Lower leg skin (tissue), 3 donors: ENCODE results near the gene ADCYAP1R1.

Experiments
- CTCF ChIP-seq, 3 donors: fragments of 450-650 bp; IDR thresholded peaks; one replicate each; pipeline ENCODE4 v1.5.1; 2016; ENCODE audit warnings: antibody characterized with exemption in 3 of 3, mild to moderate bottlenecking in 3 of 3, moderate library complexity in 2 of 3
- POLR2A ChIP-seq, 2 donors: fragments of 450-650 bp; IDR thresholded peaks; one replicate each; pipeline ENCODE4 v1.6.1; 2016 to 2017; ENCODE audit warnings: antibody characterized with exemption in 2 of 2, mild to moderate bottlenecking in 1 of 2, moderate library complexity in 1 of 2

DNA sequence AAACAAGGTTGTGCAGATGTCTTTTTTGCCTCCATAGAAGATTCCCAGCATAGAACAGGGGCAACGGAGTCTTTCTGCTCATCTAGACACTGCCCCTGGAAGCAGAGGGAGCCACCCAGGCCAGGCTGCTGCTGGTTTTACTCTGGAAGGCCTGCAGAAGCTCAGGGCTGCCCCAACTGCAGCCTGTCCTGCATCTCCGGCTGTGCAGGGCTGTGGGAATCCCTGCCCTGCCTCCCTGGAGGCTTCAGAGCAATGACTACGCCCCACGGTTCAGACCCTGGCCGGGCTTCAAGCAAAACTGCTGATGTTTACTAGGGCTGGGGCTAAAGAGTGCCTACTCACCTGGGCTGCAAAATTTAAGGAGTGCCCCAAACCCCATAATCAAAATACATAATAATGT lies 44.5 kb upstream of the ADCYAP1R1 start:
- TF ChIP-seq CTCF (IDR thresholded peaks at IDR 0.05) (no peak), POLR2A (IDR thresholded peaks at IDR 0.05) (no peak)
